ENCODE results near the gene KIAA1671. TPM values are rescaled to one million over a fixed set of nuclear protein-coding genes. Genes with fewer than 3 reads are reported as not detected.
A peak's percentile ranks its signal among the peaks of the same experiment; 100 is the strongest.

The KIAA1671 gene
- total and polyA plus RNA-seq, 2 of the 13 experiments (the other 11 are each of a cell fraction or from before 2014, with no cell fraction given), result 13.5 to 13.6 TPM

DNA sequence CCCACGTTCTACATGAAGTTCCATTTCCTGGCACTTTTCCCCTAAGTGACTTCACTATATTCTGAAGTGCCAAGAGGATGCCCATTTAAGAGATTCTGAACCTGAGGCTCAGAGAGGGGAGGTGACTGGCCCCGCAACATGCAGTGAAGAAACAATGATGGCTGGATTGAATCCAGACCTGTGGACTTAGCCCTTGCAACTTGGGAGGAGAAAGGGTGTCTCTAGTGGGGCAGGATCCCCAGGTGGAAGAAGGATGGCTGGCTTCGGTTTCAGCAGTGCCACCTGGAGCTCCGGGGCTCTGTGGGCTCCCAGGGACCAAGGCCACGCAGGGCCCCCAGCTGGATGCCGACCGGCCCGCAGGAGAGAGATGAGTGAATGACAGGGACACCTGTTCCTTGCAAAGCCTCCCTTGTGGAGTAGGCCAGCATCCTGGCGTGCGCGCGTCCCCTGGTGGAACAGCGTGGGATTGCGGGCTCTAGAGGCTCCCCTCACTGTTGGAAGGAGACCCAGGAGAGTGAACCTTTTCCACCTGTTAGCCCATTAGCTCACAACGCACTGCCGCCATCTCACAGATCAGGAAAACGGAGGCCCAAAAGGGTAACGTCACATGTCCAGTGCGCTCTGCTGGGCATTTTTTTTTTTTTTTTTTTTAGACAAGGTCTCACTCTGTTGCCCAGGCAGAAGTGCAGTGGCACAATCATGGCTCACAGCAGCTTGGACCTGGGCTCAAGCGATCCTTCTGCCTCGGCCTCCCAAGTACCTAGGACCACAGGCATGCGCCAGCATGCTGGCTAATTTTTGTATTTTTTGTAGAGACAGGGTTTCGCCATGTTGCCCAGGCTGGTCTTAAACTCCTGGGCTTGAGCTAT lies 104.7 kb downstream of the KIAA1671 start:
- WGBS (ENCODE audit: low lambda C conversion rate), result 29% methylated on average over 19 of the region's 23 CpGs
- Histone ChIP-seq H3K9me3 (ENCODE audit: low read length) (no peaks in the 10 kb centered on the region), H2AFZ (ENCODE audit: low read length) (no peak overlapping the region), H4K20me1 (ENCODE audit: insufficient read depth, low read length) (no peaks in the 10 kb centered on the region; the same call in 1 of the 2 replicates), H3K4me3 (replicated peaks in 1 of 3; ENCODE audit: insufficient read depth in 1 of 3, low read depth in 2 of 3, low read length in 3 of 3) (no peak overlapping the region), H3K79me2 (ENCODE audit: insufficient read depth, low read length) (no peaks in the 10 kb centered on the region), H3K4me2 (ENCODE audit: low read depth, low read length) (0 out of 2 replicates have a peak overlapping the region, but pooled peaks have one; percentile 1), H3K4me1 (ENCODE audit: insufficient read depth, low read length) (peaks cover 27% of the 10 kb centered on the region), H3K9ac (ENCODE audit: insufficient read depth, low read depth, low read length) (no peak overlapping the region), H3K27me3 (ENCODE audit: control insufficient read depth in 1 of 2, insufficient read depth in 2 of 2, low read length in 2 of 2) (no peaks in the 10 kb centered on the region), H3K36me3 (replicated peaks in 1 of 2; ENCODE audit: control insufficient read depth in 1 of 2, insufficient read depth in 2 of 2, low read length in 2 of 2) (0 out of 5 replicates have a peak, but pooled peaks cover 0 to 1% of the 10 kb centered on the region in 2 experiments), H3K27ac (ENCODE audit: extremely low read length, insufficient read depth, low read length) (no peak overlapping the region)
- ChIA-PET POLR2A (no interaction called here), CTCF (ENCODE audit: low intra/inter-chr PET ratio, low total read pairs) (interaction anchor here (0.6 to 4.0 kb wide), 4 partner anchors 105 to 121 kb away, joined by 3 to 13 read pairs (median 8); partner anchors contain the start of gene KIAA1671)
- no TSS peak for BruUV-seq (replicated peaks)
- FAIRE-seq (peak; percentile 12), DNase-seq (ENCODE audit: low spot score) (peak; percentile 44), ATAC-seq (peak; percentile 95)
- in situ Hi-C loops (cut with HindIII; ENCODE audit: extremely low pct_ligation_motif_present, low pct_unique_long_range_greater_than_20kb) (loop anchor here (10.0 kb wide), 1 partner anchor 112 kb away; the partner anchor contains the start of gene LHFPL7), intact Hi-C loops (cut with micrococcal nuclease; ENCODE audit: unreplicated experiment) (loop anchor here (2.0 to 5.0 kb wide), 2 partner anchors 118 to 290 kb away; no protein-coding TSS in a partner anchor)
- TF ChIP-seq HOXA5 (CRISPR knock-in tag; IDR thresholded peaks at IDR 0.05) (no peak), MEIS1 (CRISPR knock-in tag; IDR thresholded peaks at IDR 0.05; ENCODE audit: borderline replicate concordance) (no peak), CBX1 (IDR thresholded peaks at IDR 0.05; ENCODE audit: low read depth) (no peak), THAP11 (CRISPR knock-in tag; IDR thresholded peaks at IDR 0.05) (no peak), RBFOX2 (IDR thresholded peaks at IDR 0.05; ENCODE audit: low read depth, low read length) (no peak), REL (CRISPR knock-in tag; conservative IDR thresholded peaks at IDR 0.05) (no peak), ZSCAN30 (CRISPR knock-in tag; IDR thresholded peaks at IDR 0.05) (no peak), FOSL2 (CRISPR knock-in tag; IDR thresholded peaks at IDR 0.05) (no peak), ZNF367 (CRISPR knock-in tag; IDR thresholded peaks at IDR 0.05; ENCODE audit: borderline replicate concordance) (no peak), MTA1 (CRISPR knock-in tag; IDR thresholded peaks at IDR 0.05; ENCODE audit: borderline replicate concordance) (no peak), FOSL1 (CRISPR knock-in tag; IDR thresholded peaks at IDR 0.05; ENCODE audit: borderline replicate concordance) (no peak), ELF4 (CRISPR knock-in tag; IDR thresholded peaks at IDR 0.05; ENCODE audit: borderline replicate concordance) (no peak), ZNF775 (CRISPR knock-in tag; IDR thresholded peaks at IDR 0.05; ENCODE audit: borderline replicate concordance) (no peak), KDM2A (CRISPR knock-in tag; IDR thresholded peaks at IDR 0.05; ENCODE audit: borderline replicate concordance, low read depth) (no peak), IKZF1 (IDR thresholded peaks at IDR 0.05) (no peak), ZNF350 (CRISPR knock-in tag; IDR thresholded peaks at IDR 0.05; ENCODE audit: borderline replicate concordance, low read depth) (no peak), ZBTB8A (CRISPR knock-in tag; IDR thresholded peaks at IDR 0.05; ENCODE audit: borderline replicate concordance, low read depth) (no peak), ZNF713 (CRISPR knock-in tag; IDR thresholded peaks at IDR 0.05) (no peak), ZNF7 (CRISPR knock-in tag; IDR thresholded peaks at IDR 0.05) (no peak), NR2F6 (IDR thresholded peaks at IDR 0.05) (no peak), NR2F6 (CRISPR knock-in tag; IDR thresholded peaks at IDR 0.05) (no peak), ZSCAN31 (CRISPR knock-in tag; IDR thresholded peaks at IDR 0.05; ENCODE audit: low read depth) (no peak), GABPB1 (CRISPR knock-in tag; IDR thresholded peaks at IDR 0.05) (peak; percentile 8; the same call in 1 of the 2 replicates)
- TF ChIP-seq, protein P1, sequence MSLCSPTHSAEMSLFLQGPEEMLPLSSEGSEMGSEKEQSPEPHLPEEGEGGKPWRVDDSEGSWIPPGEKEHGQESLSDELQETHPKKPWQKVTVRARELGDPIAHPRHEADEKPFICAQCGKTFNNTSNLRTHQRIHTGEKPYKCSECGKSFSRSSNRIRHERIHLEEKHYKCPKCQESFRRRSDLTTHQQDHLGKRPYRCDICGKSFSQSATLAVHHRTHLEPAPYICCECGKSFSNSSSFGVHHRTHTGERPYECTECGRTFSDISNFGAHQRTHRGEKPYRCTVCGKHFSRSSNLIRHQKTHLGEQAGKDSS (CRISPR knock-in tag; IDR thresholded peaks at IDR 0.05; ENCODE audit: borderline replicate concordance, low read depth), result 0 out of 2 replicates have a peak, but pooled peaks have one; percentile 22
